Pancreas (tissue), 10 donors: ENCODE measurements around the gene CCDC85B. TPM values are rescaled to one million over a fixed set of nuclear protein-coding genes. Genes with fewer than 3 reads are reported as not detected.

Source experiments
- ATAC-seq, 4 donors: fragments of 200-7000 bp; cut with Tn5 transposase; one replicate each; pipeline versions ENCODE4 v1.8.0 to v1.9.1; 2020; ENCODE audit warnings: mild to moderate bottlenecking in 4 of 4, moderate library complexity in 4 of 4
- DNase-seq, 6 donors: peaks; one replicate each; pipeline ENCODE4 v3.0.0-alpha.2; 2020
- FAIRE-seq: peaks from 2 replicates; lab custom pipeline; 2012; peaks lifted over from hg19 to GRCh38; lab: Jason Lieb, UNC
- H3K27ac ChIP-seq, 4 donors: fragments of 200-600 bp; sonication (generic); 1 replicate in 3 of 4; 2 replicates in 1 of 4; pipeline versions ENCODE4 v1.5.0 to v1.8.0; 2020
- H3K27me3 ChIP-seq, 4 donors: fragments of 200-600 bp; one replicate each; pipeline ENCODE4 v1.8.0; 2021
- H3K36me3 ChIP-seq, 3 donors: fragments of 200-600 bp; sonication (generic) in 1 of 3; one replicate each; pipeline versions ENCODE4 v1.5.0 to v1.8.0; 2020 to 2021
- H3K4me1 ChIP-seq, 3 donors: fragments of 200-600 bp; one replicate each; pipeline ENCODE4 v1.8.0; 2021
- H3K4me3 ChIP-seq, 4 donors: fragments of 200-600 bp; sonication (generic) in 2 of 4; one replicate each; pipeline versions ENCODE4 v1.5.0 to v1.8.0; 2020 to 2021
- H3K9me3 ChIP-seq, 4 donors: fragments of 200-600 bp; one replicate each; pipeline ENCODE4 v1.8.0; 2021
- WGBS, 2 donors: extraction: QIAGEN DNeasy Blood & Tissue Kit; methylation state at CpG; one replicate each; pipeline ENCODE4 v1.1.7; 2013; 5-methylcytosine and 5-hydroxymethylcytosine counted together
- intact Hi-C, 3 donors: fragments of 100-400 bp; cut with DNase I; formaldehyde crosslinking; loops; one replicate each; pipeline versions ENCODE4 v1.11.1 to v1.14.2; 2022
- polyA plus RNA-seq, 2 donors: library from polyadenylated mRNA; stranded (reverse); fragments of 200-250 nt; gene quantifications; one replicate each; pipeline ENCODE4 v1.2.3, GENCODE V29; 2013
- total RNA-seq, 6 donors: library from RNA; stranded (reverse); fragmentation: NEBNext Ultra II Directional in 4 of 6; extraction: Animal tissue kit (Norgen Biotek cat#: 25700) in 4 of 6; gene quantifications; one replicate each; pipeline versions ENCODE4 v1.2.1 to v1.2.4, GENCODE V29; 2021 to 2023
- TF ChIP-seq, protein P1 (sequence below), 4 donors: fragments of 200-600 bp; sonication (generic) in 3 of 4; IDR thresholded peaks; one replicate each; pipeline versions ENCODE4 v1.5.0 to v1.8.0; 2021; ENCODE audit warnings: antibody characterized with exemption in 4 of 4
- donor health status: healthy with polysubstance abuse.
- donor health status: DM: no; HTN: no; CAD: no; lungs with moderate emphysema.
- donor health status: DM: no; HTN: no; CAD: no.
- donor health status: control.
- donor health status: control.
- donor health status: Bipolar disorder and iron deficiency.
- donor health status: DM: yes; HTN: yes; CAD: no.
- donor health status: DM: no; HTN: no; CAD: no.
- donor health status: DM: no; HTN: no; CAD: no.
- donor health status: DM: yes; HTN: yes; CAD: no.

Gene CCDC85B
- total and polyA plus RNA-seq, 8 donors = 7.7 to 22.4 (median 11.3) TPM

DNA sequence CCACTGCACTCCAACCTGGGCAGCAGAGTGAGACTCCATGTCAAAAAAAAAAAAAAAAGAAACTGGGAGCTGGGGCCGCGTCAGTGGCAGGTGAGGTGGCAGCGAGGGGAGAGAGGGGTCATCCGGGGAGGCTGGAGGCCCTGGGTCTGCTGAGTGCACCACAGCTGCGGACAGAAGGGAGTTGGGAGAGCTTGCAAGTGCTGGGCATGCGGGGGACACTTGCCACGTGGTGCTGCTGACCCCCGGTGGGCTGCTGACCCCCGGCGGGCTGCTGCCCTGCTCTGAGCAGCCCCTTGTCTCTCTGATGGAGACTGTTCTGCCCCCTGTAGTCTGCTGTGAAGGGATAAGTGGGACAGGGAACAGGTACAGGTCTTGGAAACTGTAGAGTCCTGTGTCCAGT is 31.4 kb downstream of the CCDC85B start:
- H3K9me3 ChIP-seq = no peaks in the 10 kb centered on the region
- H3K4me3 ChIP-seq = no peak overlapping the region
- H3K4me1 ChIP-seq = peaks cover 0 to 17% (median 12%) of the 10 kb centered on the region in 3 donors
- intact Hi-C loops = no loop called here
- TF ChIP-seq, protein P1, sequence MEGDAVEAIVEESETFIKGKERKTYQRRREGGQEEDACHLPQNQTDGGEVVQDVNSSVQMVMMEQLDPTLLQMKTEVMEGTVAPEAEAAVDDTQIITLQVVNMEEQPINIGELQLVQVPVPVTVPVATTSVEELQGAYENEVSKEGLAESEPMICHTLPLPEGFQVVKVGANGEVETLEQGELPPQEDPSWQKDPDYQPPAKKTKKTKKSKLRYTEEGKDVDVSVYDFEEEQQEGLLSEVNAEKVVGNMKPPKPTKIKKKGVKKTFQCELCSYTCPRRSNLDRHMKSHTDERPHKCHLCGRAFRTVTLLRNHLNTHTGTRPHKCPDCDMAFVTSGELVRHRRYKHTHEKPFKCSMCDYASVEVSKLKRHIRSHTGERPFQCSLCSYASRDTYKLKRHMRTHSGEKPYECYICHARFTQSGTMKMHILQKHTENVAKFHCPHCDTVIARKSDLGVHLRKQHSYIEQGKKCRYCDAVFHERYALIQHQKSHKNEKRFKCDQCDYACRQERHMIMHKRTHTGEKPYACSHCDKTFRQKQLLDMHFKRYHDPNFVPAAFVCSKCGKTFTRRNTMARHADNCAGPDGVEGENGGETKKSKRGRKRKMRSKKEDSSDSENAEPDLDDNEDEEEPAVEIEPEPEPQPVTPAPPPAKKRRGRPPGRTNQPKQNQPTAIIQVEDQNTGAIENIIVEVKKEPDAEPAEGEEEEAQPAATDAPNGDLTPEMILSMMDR (IDR thresholded peaks at IDR 0.05) = no peak
- H3K27me3 ChIP-seq = no peaks in the 10 kb centered on the region
- ATAC-seq (no peak), FAIRE-seq (no peak), DNase-seq (no peak)
- no peaks in the 10 kb centered on the region for H3K36me3 ChIP-seq
- 90 to 95% methylated on average over 10 of the region's 10 CpGs for WGBS, 2 donors
- no peak overlapping the region for H3K27ac ChIP-seq

DNA sequence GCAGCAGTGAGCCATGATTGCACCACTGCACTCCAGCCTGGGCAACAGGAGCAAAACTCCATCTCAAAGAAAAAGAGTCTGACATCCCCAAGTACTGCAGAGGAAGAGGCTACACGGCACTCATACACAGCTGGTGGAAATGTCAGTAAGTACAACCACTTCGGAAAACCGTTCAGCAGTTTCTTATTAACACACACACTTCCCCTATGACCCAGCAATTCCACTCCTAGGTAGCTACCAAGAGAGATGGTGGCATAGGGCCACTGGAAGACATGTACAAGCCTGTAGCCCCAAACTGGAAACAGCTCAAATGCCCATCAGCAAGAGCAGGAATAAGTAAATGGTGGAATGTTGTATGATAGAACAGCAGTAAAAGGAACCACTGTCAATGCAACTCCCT is 32.1 kb downstream of the CCDC85B start:
- intact Hi-C loops = no loop called here
- H3K27me3 ChIP-seq = no peaks in the 10 kb centered on the region
- peaks cover 0 to 11% (median 10%) of the 10 kb centered on the region in 3 donors for H3K4me1 ChIP-seq
- TF ChIP-seq, protein P1 (IDR thresholded peaks at IDR 0.05) = no peak
- H3K36me3 ChIP-seq = no peaks in the 10 kb centered on the region
- ATAC-seq (no peak), DNase-seq (no peak), FAIRE-seq (no peak)
- no peaks in the 10 kb centered on the region for H3K9me3 ChIP-seq
- H3K4me3 ChIP-seq = no peak overlapping the region
- 89% methylated on average over 3 of the region's 3 CpGs for WGBS, 2 donors
- no peak overlapping the region for H3K27ac ChIP-seq

DNA sequence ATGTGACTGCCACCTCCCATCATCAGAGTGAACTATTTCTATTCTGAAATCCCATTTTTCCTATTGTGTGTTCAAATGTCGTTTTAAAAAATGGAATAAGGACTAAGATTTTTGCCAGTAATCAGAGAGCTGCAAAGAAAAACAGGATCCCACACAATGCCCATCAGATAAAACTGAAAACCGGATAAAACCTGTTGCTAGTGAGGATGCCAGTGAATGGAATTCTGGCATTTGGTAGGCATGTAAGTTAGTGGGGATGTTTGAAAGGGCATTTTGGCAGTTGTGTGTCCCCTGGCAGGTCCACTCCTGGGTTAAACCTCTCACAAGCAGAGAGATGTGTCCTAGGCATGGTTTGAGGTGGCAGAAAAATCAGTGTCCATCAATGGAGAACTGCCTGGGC is 34.9 kb downstream of the CCDC85B start:
- Histone ChIP-seq H3K4me3 (no peak overlapping the region), H3K27ac (no peak overlapping the region), H3K9me3 (no peaks in the 10 kb centered on the region), H3K36me3 (no peaks in the 10 kb centered on the region), H3K27me3 (no peaks in the 10 kb centered on the region), H3K4me1 (peaks cover 0 to 5% (median 3%) of the 10 kb centered on the region in 3 donors)
- FAIRE-seq (no peak), ATAC-seq (no peak), DNase-seq (no peak)
- 26 to 36% methylated on average over 2 of the region's 2 CpGs for WGBS, 2 donors
- TF ChIP-seq, protein P1 (IDR thresholded peaks at IDR 0.05) = no peak
- intact Hi-C loops = no loop called here

DNA sequence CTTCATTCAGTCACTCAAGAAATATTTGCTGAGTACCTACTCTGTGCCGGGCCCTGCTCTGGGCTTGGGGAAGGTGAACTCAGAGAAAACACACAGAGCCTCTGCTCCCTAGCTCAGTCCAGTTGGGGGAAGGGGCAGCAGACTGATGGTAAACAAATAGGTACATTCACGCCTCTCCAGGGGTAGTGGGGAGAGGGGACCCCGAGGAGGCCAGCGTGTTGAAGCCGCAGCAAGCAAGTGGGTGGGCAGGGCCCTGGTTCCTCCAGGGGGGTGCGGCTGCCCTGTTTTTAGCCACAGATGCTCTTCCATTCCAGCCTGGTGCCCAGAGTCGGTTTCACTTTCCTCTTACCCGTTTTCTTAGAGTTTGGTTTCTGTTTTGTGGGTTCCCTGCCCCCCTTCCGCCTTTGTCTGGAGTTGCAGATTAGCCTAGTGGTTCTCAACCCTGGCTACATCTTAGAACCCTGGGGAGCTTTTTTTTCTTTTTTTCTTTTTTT is 37.5 kb downstream of the CCDC85B start:
- H3K9me3 ChIP-seq = no peaks in the 10 kb centered on the region
- TF ChIP-seq, protein P1 (IDR thresholded peaks at IDR 0.05) = no peak
- H3K4me3 ChIP-seq = no peak overlapping the region
- ATAC-seq (peak in 2 of 4 donors; percentile 58 to 69), FAIRE-seq (no peak), DNase-seq (no peak)
- intact Hi-C loops = no loop called here
- H3K36me3 ChIP-seq = no peaks in the 10 kb centered on the region
- no peaks in the 10 kb centered on the region for H3K4me1 ChIP-seq
- no peak overlapping the region for H3K27ac ChIP-seq
- no peaks in the 10 kb centered on the region for H3K27me3 ChIP-seq
- WGBS, 2 donors = 53 to 60% methylated on average over 9 of the region's 9 CpGs

DNA sequence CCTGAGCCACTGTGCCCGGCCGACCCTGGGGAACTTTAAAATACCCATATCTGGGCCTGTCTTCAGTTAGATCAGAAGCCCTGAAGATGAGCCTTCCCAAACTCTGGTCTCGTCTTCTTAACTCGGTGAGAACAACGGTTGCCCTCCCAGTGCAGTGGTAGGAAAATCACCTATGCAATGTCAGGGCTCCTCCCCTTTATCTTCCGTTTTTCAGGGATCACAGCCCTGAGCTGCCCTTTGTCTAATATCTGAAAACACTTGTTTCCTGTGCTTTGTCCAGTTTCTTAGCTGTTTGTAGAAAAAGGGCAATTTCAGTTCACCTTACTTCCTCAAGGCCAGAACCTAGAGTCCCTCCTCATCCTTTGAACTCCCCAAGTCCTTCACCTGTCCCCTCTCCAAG is 38.2 kb downstream of the CCDC85B start:
- H3K9me3 ChIP-seq = no peaks in the 10 kb centered on the region
- DNase-seq (no peak), ATAC-seq (no peak), FAIRE-seq (no peak)
- H3K27ac ChIP-seq = no peak overlapping the region
- intact Hi-C loops = no loop called here
- TF ChIP-seq, protein P1 (IDR thresholded peaks at IDR 0.05) = no peak
- H3K4me3 ChIP-seq = no peak overlapping the region
- no peaks in the 10 kb centered on the region for H3K4me1 ChIP-seq
- no peaks in the 10 kb centered on the region for H3K27me3 ChIP-seq
- no peaks in the 10 kb centered on the region for H3K36me3 ChIP-seq
- WGBS, 2 donors = 59 to 71% methylated on average over 6 of the region's 6 CpGs
